Measurements from ENCODE around the gene TCF7L1. TPM values are rescaled to one million over a fixed set of nuclear protein-coding genes. Genes with fewer than 3 reads are reported as not detected.

The TCF7L1 gene
- total RNA-seq, 2 experiments from 2014 or later, result not detected

DNA sequence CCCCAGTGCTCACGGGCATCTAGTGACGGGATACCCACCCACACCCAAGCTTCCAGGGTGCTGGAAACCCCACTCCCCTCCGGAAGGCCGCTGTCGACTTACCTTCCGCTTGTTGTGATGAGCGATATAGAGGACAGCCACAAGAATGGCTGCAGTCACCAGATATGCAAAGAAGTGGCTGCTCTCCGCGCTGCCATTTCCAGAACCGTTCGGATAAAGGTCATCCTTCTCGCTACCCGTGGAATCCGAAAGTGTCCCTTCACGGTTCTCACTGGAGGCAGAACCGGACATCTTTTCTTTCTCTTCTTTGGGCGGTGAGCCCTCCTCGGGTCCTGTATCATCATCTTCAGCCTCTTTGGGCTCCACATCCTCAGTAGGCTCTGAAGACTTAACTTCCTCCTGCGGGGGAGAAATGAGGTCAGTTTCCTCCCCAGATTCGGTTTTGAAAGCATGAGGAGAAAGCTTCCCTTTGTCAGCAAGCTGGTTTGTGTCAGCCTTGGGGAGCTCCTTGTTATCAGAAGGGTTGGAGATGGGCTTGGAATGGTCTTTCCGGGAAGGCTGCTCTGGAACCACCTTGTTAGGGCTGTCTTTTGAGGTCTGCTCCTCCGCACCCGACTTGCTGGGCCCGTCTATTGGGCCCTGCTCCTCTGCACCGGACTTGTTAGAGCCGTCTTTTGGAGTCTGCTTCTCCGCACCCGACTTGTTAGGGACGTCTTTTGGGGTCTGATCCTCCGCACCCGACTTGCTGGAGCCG lies 193.4 kb downstream of the TCF7L1 start:
- Histone ChIP-seq H3K9me3 (ENCODE audit: low read length) (no peaks in the 10 kb centered on the region), H3K36me3 (ENCODE audit: insufficient read depth, low read length) (peaks cover 58% of the 10 kb centered on the region), H3K4me2 (ENCODE audit: low read length) (peak overlapping the region; percentile 99), H3K4me1 (ENCODE audit: insufficient read depth, low read length, poor library complexity, severe bottlenecking) (peaks cover 37% of the 10 kb centered on the region), H3K27ac (ENCODE audit: low read depth, low read length, poor library complexity, severe bottlenecking) (peak overlapping the region; percentile 73), H3K9me2 (ENCODE audit: insufficient read depth, low read length) (no peaks in the 10 kb centered on the region), H2AFZ (ENCODE audit: low read length) (no peak overlapping the region), H3K79me2 (ENCODE audit: insufficient read depth, low read depth, low read length) (peaks cover 67% of the 10 kb centered on the region), H3K4me3 (ENCODE audit: low read depth, low read length, poor library complexity, severe bottlenecking) (peak overlapping the region; percentile 93), H4K20me1 (ENCODE audit: insufficient read depth, low read length) (peaks cover 38% of the 10 kb centered on the region)
- ChIA-PET CTCF (ENCODE audit: unreplicated experiment) (interaction anchor here (0.6 kb wide), 2 partner anchors 22 to 426 kb away, joined by 3 to 11 read pairs; no protein-coding TSS in a partner anchor), POLR2A (interaction anchor here (0.5 to 2.7 kb wide), 17 partner anchors 9 to 1179 kb away, joined by 3 to 12 read pairs (median 4); partner anchors contain the start of genes ELMOD3, MAT2A and RETSAT)
- BruUV-seq (replicated peaks), result TSS peak; percentile 52
- TF ChIP-seq, protein P1, sequence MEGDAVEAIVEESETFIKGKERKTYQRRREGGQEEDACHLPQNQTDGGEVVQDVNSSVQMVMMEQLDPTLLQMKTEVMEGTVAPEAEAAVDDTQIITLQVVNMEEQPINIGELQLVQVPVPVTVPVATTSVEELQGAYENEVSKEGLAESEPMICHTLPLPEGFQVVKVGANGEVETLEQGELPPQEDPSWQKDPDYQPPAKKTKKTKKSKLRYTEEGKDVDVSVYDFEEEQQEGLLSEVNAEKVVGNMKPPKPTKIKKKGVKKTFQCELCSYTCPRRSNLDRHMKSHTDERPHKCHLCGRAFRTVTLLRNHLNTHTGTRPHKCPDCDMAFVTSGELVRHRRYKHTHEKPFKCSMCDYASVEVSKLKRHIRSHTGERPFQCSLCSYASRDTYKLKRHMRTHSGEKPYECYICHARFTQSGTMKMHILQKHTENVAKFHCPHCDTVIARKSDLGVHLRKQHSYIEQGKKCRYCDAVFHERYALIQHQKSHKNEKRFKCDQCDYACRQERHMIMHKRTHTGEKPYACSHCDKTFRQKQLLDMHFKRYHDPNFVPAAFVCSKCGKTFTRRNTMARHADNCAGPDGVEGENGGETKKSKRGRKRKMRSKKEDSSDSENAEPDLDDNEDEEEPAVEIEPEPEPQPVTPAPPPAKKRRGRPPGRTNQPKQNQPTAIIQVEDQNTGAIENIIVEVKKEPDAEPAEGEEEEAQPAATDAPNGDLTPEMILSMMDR (conservative IDR thresholded peaks at IDR 0.05; ENCODE audit: low read length), result no peak
- TF ChIP-seq EZH2phosphoT487 (IDR thresholded peaks at IDR 0.05; ENCODE audit: borderline replicate concordance, low read depth, low read length), result no peak
- intact Hi-C loops (cut with micrococcal nuclease; ENCODE audit: unreplicated experiment), result loop anchor here (1.0 to 2.0 kb wide), 2 partner anchors 26 to 212 kb away; partner anchors contain the start of gene MAT2A
- peak; percentile 70 for DNase-seq (ENCODE audit: low spot score)

DNA sequence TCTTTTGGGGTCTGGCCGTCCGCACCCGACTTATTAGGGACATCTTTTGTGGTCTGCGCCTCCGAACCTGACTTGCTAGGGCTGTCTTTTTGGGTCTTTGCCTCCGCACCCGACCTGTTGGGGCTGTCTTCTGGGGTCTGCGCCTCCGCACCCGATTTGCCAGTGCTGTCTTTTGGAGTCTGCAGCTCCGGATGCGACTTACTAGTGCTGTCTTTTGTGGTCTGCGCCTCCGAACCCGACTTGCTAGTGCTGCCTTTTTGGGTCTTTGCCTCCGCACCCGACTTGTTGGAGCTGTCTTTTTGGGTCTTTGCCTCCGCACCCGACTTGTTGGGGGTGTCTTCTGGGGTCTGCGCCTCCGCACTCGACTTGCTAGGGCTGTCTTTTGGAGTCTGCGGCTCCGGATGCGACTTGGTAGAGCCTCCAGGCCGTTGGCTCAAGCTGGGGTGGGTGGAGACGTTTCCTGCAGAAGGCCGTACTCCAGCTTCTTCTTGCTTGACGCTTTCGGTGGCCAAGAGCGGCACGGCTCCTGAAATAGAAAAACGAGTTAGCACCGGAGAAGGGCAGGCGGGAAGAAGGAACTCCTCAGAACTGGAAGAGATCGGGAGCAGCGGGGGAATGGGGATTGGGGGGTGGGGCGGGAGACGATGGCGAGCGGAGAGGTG lies 194.1 kb downstream of the TCF7L1 start:
- peaks cover 50% of the 10 kb centered on the region for H3K36me3 ChIP-seq (ENCODE audit: insufficient read depth, low read length)
- H3K4me3 ChIP-seq (ENCODE audit: low read depth, low read length, poor library complexity, severe bottlenecking), result peak overlapping the region; percentile 93
- H4K20me1 ChIP-seq (ENCODE audit: insufficient read depth, low read length), result peaks cover 32% of the 10 kb centered on the region
- H3K4me1 ChIP-seq (ENCODE audit: insufficient read depth, low read length, poor library complexity, severe bottlenecking), result peaks cover 33% of the 10 kb centered on the region
- H3K27ac ChIP-seq (ENCODE audit: low read depth, low read length, poor library complexity, severe bottlenecking), result peak overlapping the region; percentile 73
- no peaks in the 10 kb centered on the region for H3K9me3 ChIP-seq (ENCODE audit: low read length)
- intact Hi-C loops (cut with micrococcal nuclease; ENCODE audit: unreplicated experiment), result loop anchor here (2.0 kb wide), 1 partner anchor 212 kb away; the partner anchor contains the start of gene MAT2A
- TF ChIP-seq, protein P1 (conservative IDR thresholded peaks at IDR 0.05; ENCODE audit: low read length), result no peak
- no peak for TF ChIP-seq EZH2phosphoT487 (IDR thresholded peaks at IDR 0.05; ENCODE audit: borderline replicate concordance, low read depth, low read length)
- BruUV-seq (replicated peaks), result no TSS peak
- CTCF ChIA-PET (ENCODE audit: unreplicated experiment), result interaction anchor here (0.5 to 0.6 kb wide), 4 partner anchors 11 to 426 kb away, joined by 3 to 11 read pairs (median 6); partner anchors contain the start of gene MAT2A
- peaks cover 60% of the 10 kb centered on the region for H3K79me2 ChIP-seq (ENCODE audit: insufficient read depth, low read depth, low read length)
- peak; percentile 84 for DNase-seq (ENCODE audit: low spot score)
- H3K4me2 ChIP-seq (ENCODE audit: low read length), result peak overlapping the region; percentile 99
- peak overlapping the region; percentile 8; the same call in 1 of the 2 replicates for H2AFZ ChIP-seq (ENCODE audit: low read length)
- no peaks in the 10 kb centered on the region for H3K9me2 ChIP-seq (ENCODE audit: insufficient read depth, low read length)
- POLR2A ChIA-PET, result interaction anchor here (0.6 to 2.7 kb wide), 22 partner anchors 8 to 1178 kb away, joined by 3 to 12 read pairs (median 4); partner anchors contain the start of genes ELMOD3, GGCX, MAT2A and RETSAT

Data from OCI-LY7 (cell line).